K562 (cell line): Measurements from ENCODE around the gene C1orf116. TPM values are rescaled to one million over a fixed set of nuclear protein-coding genes. Genes with fewer than 3 reads are reported as not detected.
A peak's percentile ranks its signal among the peaks of the same experiment; 100 is the strongest.

Experiments used
- CCAR2 ChIP-seq: fragments of 200-400 bp; formaldehyde crosslinking; IDR thresholded peaks from 2 replicates; pipeline ENCODE4 v1.6.1; 2017; ENCODE audit warnings: mild to moderate bottlenecking, low read depth, low read length
- CXXC5 ChIP-seq: fragments of 250-450 bp; sonication (Bioruptor Pico); IDR thresholded peaks from 2 replicates; pipeline ENCODE4 v1.8.0; 2022; ENCODE audit warnings: inconsistent platforms, mild to moderate bottlenecking, moderate library complexity
- ESRRB ChIP-seq: fragments of 250-450 bp; sonication (Bioruptor Pico); IDR thresholded peaks from 2 replicates; pipeline ENCODE4 v1.5.0; 2020; ENCODE audit warnings: mild to moderate bottlenecking, moderate library complexity, borderline replicate concordance
- HDAC1 ChIP-seq, 2 experiments: fragments of 450-650 bp; IDR thresholded peaks; 2 replicates each; pipeline ENCODE4 v1.6.1; 2016 to 2017; ENCODE audit warnings: inconsistent platforms in 1 of 2, mild to moderate bottlenecking in 1 of 2, moderate library complexity in 1 of 2
- HMBOX1 ChIP-seq: sonication (generic); IDR thresholded peaks from 2 replicates; pipeline ENCODE4 v1.6.1; 2016
- ILF3 ChIP-seq: fragments of 450-650 bp; IDR thresholded peaks from 2 replicates; pipeline ENCODE4 v1.6.1; 2018; ENCODE audit warnings: antibody characterized with exemption, mild to moderate bottlenecking, moderate library complexity, borderline replicate concordance
- KLF10 ChIP-seq: fragments of 250-450 bp; sonication (Bioruptor Pico); IDR thresholded peaks from 2 replicates; pipeline ENCODE4 v1.6.1; 2021; ENCODE audit warnings: matching md5 sums
- MITF ChIP-seq: IDR thresholded peaks from 2 replicates; pipeline ENCODE4 v1.6.1; 2014; ENCODE audit warnings: antibody characterized with exemption
- RAD21 ChIP-seq, 2 experiments: fragments of 250-450 bp in 1 of 2; fragments of 450-650 bp in 1 of 2; sonication (Bioruptor Pico) in 1 of 2; formaldehyde crosslinking in 1 of 2; IDR thresholded peaks in 1 of 2; conservative IDR thresholded peaks in 1 of 2; 2 replicates each; pipeline versions ENCODE4 v1.4.0 to v1.8.0; 2020 to 2022; ENCODE audit warnings: mild to moderate bottlenecking in 2 of 2, moderate library complexity in 1 of 2
- RBM17 ChIP-seq: fragments of 200-400 bp; formaldehyde crosslinking; IDR thresholded peaks from 2 replicates; pipeline ENCODE4 v1.6.1; 2017; ENCODE audit warnings: low read depth, mild to moderate bottlenecking, low read length, borderline replicate concordance
- SIN3A ChIP-seq, 2 experiments: fragments of 150-350 bp in 1 of 2; IDR thresholded peaks; 2 replicates each; pipeline ENCODE4 v1.6.1; 2011 to 2016; ENCODE audit warnings: borderline replicate concordance in 2 of 2, low read depth in 2 of 2, low read length in 2 of 2, mild to moderate bottlenecking in 2 of 2, moderate library complexity in 2 of 2; ENCODE audit not compliant: control insufficient read depth in 1 of 2
- TAL1 ChIP-seq: fragments of 450-650 bp; IDR thresholded peaks from 2 replicates; pipeline ENCODE4 v1.6.1; 2016; ENCODE audit warnings: mild to moderate bottlenecking
- YBX1 ChIP-seq: fragments of 450-650 bp; IDR thresholded peaks from 2 replicates; pipeline ENCODE4 v1.7.1; 2016; ENCODE audit warnings: mild to moderate bottlenecking
- ZEB2 ChIP-seq: fragments of 450-650 bp; IDR thresholded peaks from 2 replicates; pipeline ENCODE4 v1.6.1; 2016
- ZKSCAN8 ChIP-seq: fragments of 200-800 bp; sonication (Bioruptor generic); IDR thresholded peaks from 2 replicates; pipeline ENCODE4 v1.6.1; 2016; ENCODE audit warnings: missing genetic modification characterization, missing compliant biosample characterization
- polyA plus RNA-seq, 8 experiments: library from polyadenylated mRNA; depleted of rRNA in 4 of 8; stranded (reverse) in 5 of 8; unstranded in 3 of 8; fragments of >200 nt; fragmentation: Nextera tagmentation in 2 of 8; fragmentation: Illumina TruSeq in 1 of 8; extraction: Ambion mirVana in 2 of 8; extraction: Trizol in 1 of 8; gene quantifications; 2 replicates each; pipeline versions ENCODE4 v1.2.1 to v1.2.3, GENCODE V29; 2011 to 2014; ENCODE audit warnings: inconsistent platforms in 1 of 8, missing spikeins in 1 of 8
- total RNA-seq, 7 experiments: library from RNA; depleted of rRNA in 6 of 7; stranded (reverse); fragments of >200 nt in 6 of 7; fragmentation: Illumina TruSeq in 2 of 7; extraction: Trizol in 2 of 7; gene quantifications; 2 replicates each; pipeline versions ENCODE4 v1.2.1 to v1.2.3, GENCODE V29; 2011 to 2021; ENCODE audit warnings: low replicate concordance in 1 of 7
- TF ChIP-seq, protein P1 (sequence below): sonication (generic); formaldehyde crosslinking; IDR thresholded peaks from 2 replicates; pipeline ENCODE4 v1.8.1; 2023; ENCODE audit warnings: mild to moderate bottlenecking, missing genetic modification reagents
- TF ChIP-seq, protein P2 (sequence below): fragments of 250-450 bp; sonication (Bioruptor Pico); IDR thresholded peaks from 2 replicates; pipeline ENCODE4 v1.4.0; 2020; ENCODE audit warnings: mild to moderate bottlenecking, moderate library complexity

Gene C1orf116
- total and polyA plus RNA-seq, 9 of the 15 experiments (the other 6 are each of a cell fraction or from before 2014, with no cell fraction given), result 0.62 to 3.0 (median 0.95) TPM

- TF ChIP-seq MITF (no peak), CCAR2 (no peak), HDAC1 (IDR thresholded peaks at IDR 0.05) (peak in 1 of 2 experiments; percentile 68; a peak in 2 of 4 replicates), ZEB2 (peak; percentile 61; the same call in 1 of the 2 replicates), YBX1 (no peak), TAL1 (peak; percentile 17; the same call in 1 of the 2 replicates), RBM17 (no peak), ESRRB (no peak), RAD21 (CRISPR knock-in tag; conservative IDR thresholded peaks at IDR 0.05 in 1 of 2, IDR thresholded peaks at IDR 0.05 in 1 of 2) (peak; percentile 47 to 63), CXXC5 (CRISPR knock-in tag) (no peak), ILF3 (no peak), ZKSCAN8 (CRISPR knock-in tag) (no peak), HMBOX1 (peak; percentile 45; the same call in 1 of the 2 replicates), SIN3A (IDR thresholded peaks at IDR 0.05; ENCODE audit: borderline replicate concordance in 2 of 2, control insufficient read depth in 1 of 2, low read depth in 2 of 2, low read length in 2 of 2) (no peak), KLF10 (CRISPR knock-in tag) (no peak)
- TF ChIP-seq, protein P1, sequence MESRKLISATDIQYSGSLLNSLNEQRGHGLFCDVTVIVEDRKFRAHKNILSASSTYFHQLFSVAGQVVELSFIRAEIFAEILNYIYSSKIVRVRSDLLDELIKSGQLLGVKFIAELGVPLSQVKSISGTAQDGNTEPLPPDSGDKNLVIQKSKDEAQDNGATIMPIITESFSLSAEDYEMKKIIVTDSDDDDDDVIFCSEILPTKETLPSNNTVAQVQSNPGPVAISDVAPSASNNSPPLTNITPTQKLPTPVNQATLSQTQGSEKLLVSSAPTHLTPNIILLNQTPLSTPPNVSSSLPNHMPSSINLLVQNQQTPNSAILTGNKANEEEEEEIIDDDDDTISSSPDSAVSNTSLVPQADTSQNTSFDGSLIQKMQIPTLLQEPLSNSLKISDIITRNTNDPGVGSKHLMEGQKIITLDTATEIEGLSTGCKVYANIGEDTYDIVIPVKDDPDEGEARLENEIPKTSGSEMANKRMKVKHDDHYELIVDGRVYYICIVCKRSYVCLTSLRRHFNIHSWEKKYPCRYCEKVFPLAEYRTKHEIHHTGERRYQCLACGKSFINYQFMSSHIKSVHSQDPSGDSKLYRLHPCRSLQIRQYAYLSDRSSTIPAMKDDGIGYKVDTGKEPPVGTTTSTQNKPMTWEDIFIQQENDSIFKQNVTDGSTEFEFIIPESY (CRISPR knock-in tag), result no peak
- TF ChIP-seq, protein P2, sequence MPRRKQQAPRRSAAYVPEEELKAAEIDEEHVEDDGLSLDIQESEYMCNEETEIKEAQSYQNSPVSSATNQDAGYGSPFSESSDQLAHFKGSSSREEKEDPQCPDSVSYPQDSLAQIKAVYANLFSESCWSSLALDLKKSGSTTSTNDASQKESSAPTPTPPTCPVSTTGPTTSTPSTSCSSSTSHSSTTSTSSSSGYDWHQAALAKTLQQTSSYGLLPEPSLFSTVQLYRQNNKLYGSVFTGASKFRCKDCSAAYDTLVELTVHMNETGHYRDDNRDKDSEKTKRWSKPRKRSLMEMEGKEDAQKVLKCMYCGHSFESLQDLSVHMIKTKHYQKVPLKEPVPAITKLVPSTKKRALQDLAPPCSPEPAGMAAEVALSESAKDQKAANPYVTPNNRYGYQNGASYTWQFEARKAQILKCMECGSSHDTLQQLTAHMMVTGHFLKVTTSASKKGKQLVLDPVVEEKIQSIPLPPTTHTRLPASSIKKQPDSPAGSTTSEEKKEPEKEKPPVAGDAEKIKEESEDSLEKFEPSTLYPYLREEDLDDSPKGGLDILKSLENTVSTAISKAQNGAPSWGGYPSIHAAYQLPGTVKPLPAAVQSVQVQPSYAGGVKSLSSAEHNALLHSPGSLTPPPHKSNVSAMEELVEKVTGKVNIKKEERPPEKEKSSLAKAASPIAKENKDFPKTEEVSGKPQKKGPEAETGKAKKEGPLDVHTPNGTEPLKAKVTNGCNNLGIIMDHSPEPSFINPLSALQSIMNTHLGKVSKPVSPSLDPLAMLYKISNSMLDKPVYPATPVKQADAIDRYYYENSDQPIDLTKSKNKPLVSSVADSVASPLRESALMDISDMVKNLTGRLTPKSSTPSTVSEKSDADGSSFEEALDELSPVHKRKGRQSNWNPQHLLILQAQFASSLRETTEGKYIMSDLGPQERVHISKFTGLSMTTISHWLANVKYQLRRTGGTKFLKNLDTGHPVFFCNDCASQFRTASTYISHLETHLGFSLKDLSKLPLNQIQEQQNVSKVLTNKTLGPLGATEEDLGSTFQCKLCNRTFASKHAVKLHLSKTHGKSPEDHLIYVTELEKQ (CRISPR knock-in tag), result no peak
These were observed 27.4 kb downstream of the C1orf116 start (continued) for GRCh38 chr1:207004931-207005830.
